CD4-positive, alpha-beta T cell treated with Interleukin-17A for 1 hour (primary cell): ENCODE measurements around the gene RAP1GAP2.
"Not testable (repeated sequence)": the region's sequence is repeated elsewhere in the genome, so short reads cannot be mapped to it uniquely, and the experiment has no call there.

Experiments used
- DNase-seq: peaks from one replicate; pipeline ENCODE4 v3.0.0-alpha.2; 2020

The RAP1GAP2 gene

DNA sequence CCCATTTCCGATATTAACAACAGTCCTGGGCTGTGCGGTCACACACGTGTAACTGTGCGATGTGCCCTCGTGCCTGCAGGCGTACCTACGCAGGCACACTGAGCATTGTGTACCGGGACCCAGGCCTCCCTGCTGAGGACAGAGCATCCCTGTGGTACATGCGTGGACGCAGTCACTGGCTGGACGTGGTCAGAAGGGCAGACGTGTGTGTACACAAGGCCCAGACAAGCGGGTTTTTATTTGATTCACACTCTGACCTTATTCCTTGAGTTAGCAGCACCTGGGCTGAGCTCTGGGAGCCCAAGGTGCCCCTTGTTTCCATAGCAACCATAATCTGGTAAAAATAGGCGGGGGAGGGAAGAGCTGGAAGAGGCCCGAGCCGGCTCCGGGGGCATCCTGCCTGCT is 19.5 kb downstream of the RAP1GAP2 start:
- no peak for DNase-seq

DNA sequence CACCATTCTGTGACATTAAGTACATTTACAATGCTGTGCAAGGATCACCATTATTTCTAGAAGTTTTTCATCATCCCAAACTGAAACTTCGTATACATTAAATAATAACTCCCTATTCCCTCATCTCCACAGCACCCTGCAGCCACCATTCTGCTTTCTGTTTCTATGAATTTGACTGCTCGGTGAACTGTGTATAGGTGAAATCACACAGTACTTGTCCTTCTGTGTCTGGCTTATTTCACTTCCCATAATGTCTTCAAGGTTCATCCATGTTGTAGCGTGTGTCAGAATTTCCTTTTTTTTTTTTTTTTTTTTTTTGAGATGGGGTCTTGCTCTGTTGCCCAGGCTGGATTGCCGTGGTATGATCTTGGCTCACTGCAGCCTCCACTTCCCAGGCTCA is 20.4 kb downstream of the RAP1GAP2 start:
- DNase-seq = no peak

DNA sequence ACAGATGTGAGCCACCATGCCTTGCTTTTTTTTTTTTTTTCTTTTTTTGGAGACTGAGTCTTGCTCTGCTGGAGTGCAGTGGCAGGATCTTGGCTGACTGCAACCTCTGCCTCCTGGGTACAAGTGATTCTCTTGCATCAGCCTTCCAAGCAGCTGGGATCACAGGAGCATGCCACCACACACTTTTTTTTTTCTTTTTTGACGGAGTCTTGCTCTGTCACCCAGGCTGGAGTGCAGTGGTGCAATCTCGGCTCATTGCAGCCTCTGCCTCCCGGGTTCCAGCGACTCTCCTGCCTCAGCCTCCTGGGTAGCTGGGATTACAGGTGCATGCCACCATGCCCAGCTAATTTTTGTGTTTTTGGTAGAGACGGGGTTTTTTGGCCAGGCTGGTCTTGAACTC is 23.1 kb downstream of the RAP1GAP2 start:
- DNase-seq = not testable (repeated sequence)

DNA sequence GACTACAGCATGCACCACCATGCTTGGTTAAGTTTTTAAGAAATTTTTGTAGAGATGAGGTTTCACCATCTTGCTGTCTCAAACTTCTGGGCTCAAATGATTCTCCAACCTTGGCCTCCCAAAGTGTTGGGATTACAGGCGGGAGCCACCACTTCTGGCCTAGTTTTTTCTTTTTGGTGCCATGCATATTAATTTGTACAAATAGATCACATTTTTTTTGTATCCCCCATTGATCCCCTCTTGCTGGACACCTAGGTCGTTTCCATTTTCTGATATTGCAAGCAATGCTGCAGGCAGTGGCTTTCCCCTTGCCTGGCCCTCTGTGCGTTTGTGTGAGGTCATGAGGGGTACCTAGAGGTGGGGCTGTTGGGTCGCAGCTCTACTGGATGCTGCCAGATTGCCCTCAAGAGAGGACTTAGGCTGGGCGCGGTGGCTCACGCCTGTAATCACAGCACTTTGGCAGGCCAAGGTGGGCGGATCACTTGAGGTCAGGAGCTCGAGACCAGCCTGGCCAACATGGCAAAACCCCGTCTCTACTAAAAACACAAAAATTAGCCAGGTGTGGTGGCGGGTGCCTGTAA is 23.8 kb downstream of the RAP1GAP2 start:
- DNase-seq = no peak

DNA sequence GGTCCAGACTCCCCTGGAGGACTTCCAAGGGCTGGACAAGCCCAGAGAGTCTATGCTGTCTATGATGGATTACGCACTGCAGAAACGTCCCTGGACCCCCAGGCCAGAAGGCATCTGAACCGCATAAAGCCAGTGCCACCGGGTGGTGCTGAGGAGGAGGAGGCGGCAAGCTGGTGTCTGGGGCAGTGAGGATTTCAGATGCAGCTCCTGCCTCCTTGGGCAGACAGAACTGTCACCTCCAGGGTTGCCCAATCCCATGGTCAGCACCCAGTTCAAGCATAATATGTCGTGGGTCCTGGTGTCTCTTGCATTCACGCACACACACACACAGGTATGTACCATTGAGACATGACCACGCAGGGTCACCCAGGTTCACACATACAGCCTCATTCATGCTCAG is 25.6 kb downstream of the RAP1GAP2 start:
- no peak for DNase-seq

DNA sequence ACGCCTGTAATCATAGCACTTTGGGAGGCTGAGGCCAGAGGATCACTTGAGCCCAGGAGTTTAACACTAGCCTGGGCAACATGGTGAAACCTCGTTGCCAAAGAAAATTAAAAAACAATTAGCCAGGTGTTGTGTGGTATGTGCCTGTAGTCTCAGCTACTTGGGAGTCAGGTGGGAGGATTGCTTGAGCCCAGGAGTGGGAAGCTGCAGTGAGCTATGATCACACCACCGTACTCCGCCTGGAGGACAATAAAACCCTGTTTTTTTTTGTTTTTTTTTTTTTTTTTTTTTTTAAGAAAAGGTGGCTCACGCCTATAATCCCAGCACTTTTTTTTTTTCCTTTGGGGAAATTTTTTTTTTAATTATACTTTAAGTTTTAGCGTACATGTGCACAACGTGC is 26.1 kb downstream of the RAP1GAP2 start:
- no peak for DNase-seq

DNA sequence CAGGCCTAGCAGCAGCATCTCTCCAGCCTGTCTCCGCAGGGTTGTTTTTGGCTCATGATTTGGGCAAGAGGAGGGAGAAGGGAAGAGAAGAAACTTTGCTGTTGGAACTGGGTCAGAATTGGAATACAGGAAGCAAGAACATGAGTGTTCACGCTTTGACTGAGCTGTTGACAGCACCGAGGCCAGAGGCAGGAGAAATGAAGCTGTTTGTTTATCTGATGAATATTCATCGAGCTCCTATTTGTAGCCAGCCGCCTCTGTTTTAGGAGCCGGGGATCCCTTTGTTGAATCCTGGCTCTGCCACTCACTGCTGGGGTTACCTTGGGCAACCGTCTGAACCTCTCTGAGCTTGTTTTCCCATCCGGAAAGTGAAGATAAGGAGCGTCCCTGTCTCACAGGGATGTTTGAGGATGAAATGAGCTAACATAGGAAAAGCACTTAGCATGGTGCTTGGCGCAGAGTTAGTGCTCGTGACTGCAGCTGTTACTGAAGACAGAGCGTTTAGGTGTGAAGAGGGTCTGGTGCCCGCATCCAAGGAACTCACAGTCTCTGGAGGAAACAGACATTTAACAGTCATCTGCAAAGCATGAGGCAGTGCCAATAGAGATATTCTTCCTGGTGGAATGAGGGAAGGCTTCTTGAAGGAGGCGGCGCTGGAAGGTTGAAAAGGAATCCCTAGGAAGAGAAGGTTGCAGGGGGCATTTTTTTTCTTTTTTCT is 29.2 kb downstream of the RAP1GAP2 start:
- no peak for DNase-seq

DNA sequence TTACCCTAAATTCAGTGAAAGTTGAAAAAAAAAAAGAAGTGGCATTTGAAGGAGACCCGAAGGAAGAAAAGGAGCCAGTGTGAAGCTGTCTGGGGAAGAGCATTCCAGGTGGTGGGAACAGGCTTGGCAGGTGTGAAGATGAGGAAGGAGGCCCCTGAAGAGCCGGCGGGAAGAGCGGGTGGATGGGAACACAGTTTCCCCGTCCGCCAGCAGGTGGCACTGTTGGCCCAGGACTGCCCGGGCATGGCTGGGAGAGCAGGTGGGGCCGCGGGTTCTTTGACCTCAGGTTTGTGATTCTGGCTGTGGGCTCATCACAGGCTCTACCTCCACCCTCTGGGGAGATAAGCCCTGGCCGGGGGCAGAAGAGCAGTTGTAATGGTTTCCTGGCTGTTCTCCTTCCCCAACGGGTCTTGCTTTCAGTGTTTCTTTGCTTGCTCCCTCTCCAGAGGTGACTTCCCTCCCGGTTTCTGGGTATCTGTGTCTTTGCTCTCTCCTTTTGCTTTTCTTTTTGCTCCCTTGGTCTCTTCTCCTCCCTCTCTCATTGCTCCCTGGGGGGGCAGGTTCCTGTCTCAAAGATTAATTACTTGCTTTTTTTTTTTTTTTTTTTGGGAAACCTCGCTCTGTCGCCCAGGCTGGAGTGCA is 32.3 kb downstream of the RAP1GAP2 start:
- peak; percentile 78 for DNase-seq

DNA sequence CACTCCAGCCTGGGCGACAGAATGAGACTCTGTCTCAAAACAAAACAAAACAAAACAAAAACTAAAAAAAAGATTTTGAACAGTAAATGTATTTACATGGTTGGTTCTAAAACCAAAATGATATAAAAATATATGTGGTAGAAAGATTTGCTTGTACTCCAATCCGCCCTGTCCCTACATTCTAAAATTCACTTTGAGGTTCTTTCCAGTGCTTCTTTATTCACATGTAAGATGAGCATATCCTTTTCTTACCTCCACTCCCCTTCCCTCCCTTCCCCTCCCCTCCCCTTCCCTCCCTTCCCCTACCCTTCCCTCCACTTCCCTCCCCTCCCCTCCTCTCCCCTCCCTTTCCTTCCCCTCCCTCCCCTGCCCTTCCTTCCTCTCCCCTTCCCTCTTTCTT is 34.4 kb downstream of the RAP1GAP2 start:
- DNase-seq = no peak

DNA sequence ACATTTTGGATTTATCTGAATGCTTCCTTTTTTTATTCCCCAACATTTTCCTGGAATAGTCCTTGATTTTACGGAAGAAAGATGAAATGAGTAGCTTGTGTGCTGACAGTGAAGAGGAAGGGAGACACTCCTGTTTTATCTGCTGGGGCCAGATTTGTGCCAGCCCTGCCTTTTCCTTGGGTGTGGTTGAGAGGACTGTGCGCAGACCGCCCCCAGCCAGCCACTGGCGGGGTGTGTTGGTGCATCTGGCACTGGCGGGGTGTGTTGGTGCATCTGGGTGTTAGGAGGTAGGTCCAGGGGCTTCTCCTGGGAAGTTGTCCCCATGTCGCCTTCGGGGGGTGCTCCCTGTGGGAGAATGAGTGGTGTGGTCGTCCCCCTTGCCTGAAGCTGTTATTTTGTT is 39.5 kb downstream of the RAP1GAP2 start:
- no peak for DNase-seq

DNA sequence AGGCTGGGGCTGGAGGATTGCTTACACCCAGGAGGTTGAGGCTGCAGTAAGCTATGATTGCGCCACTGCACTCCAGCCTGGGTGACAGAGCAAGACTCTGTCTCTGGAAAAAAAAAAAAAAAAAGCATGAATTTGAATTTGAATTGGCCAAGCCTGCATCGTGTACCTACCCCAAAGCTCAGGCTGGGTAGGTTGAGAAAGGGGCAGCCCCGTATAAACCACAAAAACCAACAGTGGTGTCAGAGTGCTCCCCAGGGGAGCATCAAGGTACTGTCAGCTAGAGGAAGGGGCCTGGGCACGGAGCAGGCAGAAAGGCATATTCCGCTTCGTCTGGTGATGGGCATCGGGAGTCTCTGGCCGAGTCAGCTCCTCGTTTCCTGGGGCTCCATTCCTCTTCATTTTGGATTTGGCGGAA is 40.9 kb downstream of the RAP1GAP2 start:
- DNase-seq = peak; percentile 62

DNA sequence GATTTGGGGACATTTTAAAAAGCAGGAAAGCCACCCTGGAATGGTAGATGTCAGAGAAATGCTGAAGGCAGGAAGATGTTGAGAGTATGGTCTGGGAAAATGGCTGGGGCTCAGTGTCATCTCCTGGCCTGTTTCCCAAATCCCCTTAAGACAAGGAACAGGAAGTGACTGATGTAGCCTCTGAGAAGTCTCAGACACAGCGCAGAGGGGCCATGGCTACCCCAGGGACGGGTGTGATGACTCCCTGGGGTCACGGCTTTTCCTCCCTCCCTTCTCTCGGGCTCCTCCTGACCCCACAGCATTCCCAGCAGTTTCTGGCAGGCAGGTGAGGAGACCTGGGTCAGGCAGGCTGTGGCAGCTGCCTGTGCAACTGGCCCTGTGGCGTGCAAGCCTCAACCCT is 45.4 kb downstream of the RAP1GAP2 start:
- no peak for DNase-seq

DNA sequence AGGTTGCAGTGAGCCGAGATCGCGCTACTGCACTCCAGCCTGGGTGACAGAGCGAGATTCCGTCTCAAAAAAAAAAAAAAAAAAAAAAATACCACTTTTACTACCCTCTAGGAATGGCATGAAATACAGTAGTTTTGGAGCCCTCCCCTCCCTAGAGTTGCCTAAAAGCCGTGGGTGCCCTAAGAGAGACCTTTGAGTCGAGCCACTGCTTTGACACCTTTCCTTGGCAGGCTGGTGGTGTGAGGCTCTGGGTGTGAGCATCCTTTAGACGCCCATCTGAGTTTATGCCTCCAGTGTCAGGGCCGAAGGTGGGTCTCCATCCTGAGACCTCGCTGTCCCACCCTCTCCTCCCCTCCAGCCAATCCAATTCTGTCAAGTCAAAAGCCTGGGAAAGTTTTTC is 46.2 kb downstream of the RAP1GAP2 start:
- DNase-seq = no peak

DNA sequence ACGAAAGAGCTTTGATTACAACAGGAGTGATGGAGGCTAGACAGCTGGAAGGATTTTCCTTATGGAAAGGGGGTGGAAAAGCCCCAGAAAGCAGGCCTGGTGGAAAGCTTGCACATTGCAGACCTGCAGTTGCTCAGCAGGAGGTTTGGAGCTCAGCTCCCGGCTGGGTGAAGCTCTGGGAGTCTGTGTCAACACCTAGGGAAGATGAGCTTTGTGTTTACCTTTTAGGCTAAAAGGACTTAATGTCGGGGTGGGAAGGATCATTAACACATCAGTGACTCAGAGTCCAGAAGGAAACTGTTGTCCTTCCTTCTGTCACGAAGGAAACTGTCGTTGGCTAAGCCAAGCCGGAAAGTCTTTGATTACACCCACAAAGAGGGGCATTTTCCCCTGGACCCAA is 48.2 kb downstream of the RAP1GAP2 start:
- no peak for DNase-seq

DNA sequence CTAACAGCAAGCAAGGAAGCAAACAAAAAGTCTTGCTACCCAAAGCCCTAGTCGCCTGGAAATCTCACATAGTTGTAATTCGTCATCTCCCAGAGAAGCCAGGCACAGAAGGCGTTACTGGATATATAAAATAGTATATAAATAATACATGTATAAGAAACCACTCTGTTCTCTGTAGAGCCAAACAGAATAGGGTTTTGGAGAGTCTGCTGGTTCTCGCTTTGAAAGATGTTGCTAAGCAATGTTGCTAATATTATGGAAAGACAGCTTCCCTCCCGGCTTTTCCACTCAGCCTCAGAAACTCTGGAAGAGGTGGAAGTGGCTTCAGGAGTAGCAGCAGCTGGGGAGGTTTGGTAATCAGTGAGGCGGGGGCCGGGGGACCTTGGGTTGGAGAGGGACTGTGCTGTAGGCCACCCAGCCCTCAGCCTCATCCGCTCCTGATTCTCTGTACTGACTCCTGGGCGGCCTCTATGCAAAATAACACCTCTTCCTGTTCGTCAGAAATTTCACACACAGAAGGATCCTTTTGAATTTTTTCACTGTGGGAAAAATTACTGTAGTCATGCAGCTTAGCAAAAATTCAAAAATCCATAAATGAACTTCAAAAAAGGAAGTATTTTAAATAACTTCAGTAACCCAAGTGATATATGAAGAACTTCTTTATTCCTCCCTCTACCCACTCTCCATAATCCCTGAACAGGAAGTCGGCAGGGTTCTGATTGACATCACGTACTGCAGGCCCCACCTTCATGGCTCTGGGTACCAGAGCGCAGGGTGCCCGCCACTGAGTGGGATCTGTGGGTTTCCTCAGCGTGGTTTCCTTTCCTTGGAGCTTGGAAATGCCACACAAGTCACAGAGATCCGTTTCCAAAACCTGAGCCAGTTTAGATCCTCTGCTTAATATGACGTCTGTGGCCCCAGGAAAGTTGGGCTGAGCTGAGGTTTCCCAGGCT is 51.4 kb downstream of the RAP1GAP2 start:
- DNase-seq = no peak

DNA sequence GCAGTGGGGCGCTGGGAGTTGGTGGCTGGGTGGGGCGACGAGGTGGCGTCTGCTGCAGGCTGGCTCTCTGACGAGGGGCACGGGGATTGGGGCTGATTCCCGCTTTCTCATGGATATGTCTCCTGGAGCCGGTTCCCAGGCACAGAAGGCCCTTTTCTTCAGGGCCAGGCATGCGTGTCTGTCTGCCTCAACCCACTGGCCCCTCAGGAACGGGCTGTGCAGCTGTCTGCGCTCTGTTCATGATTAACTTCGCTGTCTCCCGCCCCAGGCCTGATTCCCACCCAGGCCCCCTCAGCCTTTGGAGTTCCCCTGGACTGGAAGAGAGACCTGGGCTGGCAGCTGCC is 53.1 kb downstream of the RAP1GAP2 start:
- no peak for DNase-seq

DNA sequence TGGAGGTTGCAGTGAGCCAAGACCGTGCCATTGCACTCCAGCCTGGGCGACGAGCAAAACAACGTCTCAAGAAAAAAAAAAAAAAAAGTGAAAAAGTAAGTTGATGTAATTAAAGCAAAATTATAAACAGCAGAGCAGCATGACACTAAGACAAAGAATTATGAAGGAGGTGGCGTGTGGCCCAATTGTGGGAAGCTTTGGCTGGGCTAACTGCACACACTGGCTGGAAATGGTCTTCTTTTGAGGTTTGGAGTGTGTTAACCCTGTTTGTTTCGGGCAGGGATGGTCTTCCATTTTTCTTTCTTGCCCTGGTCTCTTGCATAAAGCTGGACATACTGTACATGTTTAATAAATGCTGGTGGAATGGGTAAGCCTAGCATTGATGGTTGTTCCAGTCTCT is 54.8 kb downstream of the RAP1GAP2 start:
- DNase-seq = no peak

DNA sequence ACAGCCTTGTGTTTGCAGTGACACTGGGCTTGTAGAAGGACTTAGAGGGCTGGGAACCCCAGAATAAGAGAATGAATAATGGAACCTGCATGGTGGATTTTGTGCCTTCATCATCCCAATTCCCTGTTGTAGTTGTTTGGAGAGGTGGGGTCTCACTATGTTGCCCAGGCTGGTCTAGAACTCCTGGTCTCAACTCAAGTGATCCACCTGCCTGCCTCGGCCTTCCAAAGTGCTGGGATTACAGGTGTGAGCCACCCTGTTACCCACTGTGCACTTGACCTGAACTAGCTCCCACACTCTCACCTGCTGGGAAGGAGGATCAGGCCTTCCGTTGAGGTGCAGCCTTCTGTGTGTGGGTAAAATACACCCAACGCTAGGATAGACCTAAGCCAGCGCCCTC is 55.4 kb downstream of the RAP1GAP2 start:
- DNase-seq = no peak

DNA sequence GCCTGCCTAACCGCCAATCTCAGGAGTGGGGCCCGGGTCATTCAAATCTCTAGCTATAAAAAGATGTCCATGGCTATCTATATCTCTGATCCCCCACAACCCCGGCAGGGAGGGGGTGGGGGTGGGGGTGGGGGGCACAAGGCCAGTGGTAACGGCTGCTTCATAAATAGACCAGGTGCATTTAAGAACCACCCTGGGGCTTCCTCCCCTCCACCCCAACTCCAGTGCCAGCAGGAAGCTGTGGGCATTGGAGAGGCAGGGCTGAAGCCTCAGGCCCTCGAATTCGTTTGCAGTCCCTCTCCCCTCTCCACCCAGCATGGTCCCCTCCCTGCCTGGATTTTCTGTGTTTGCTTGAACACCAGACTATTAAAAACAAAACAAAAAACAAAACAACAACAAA is 56.0 kb downstream of the RAP1GAP2 start:
- no peak for DNase-seq

DNA sequence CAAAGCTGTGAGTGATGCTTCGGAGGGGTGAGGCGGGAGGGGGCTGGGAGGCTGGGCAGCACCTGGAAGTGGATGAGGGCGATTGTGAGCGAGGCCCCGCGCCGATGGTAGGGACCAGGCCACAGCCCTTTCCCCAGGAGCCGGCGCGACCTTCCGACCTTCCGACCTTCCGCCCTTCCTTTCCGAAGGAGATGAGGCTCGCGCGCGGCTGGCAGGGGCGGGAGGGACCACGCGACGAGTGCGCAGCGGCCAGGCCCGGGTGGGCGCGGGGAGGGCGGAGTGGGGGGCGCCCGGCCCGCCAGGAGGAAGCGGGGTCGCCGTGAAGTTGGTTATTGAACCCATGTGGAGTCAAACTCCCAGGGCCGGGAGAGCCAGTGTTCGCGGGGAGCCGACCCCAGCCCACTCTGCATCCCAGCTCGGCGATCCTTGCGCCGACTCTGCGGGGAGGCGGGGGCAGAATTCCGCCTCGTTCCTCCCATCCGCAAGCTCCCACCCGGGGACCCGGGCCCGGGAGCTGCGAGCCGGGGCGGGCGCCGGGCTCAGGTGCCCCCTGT is 56.6 kb downstream of the RAP1GAP2 start:
- no peak for DNase-seq

DNA sequence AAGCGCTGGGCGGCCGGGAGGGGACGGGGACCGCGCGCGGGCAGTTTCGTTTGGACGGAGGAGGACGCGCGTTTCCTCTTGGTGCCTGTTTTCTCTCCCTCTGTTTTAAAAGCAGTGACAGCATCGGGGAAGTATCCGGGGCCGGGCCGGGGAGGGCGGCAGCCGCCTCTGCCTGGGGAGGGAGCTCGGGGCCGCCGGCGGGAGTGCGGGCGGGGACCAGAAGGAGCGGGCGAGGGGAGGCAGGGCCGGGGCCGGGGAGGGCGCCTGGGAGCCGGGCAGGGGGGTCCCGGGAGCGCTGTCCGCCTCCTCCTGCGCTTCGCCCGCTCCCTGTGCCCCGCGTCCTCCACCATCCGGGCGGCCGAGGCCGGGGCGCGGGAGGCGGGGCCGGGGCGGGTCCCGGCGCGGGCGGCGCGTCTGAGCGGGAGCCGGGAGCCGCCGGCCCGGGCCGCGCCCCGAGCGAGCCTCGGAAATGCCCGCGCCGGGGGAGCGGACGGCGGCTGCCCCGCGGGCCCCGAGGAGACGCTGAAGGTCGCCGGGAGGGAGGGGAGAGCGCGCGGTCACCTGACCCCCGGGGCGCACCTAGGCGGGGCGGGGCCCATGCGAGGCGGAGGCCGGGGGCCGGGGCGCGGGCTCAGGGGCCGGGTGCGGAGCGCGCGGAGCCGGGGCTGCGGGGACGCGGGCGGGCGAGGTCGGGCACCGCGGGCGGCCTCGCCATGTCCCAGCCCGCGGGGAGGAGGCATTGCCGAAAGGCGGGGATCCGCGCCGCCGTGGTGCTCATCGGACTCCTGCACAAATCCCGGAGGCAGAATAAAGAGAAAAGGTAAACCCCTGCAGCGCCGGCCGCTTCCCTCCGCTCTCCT is 57.3 kb downstream of the RAP1GAP2 start:
- peak; percentile 44 for DNase-seq
